Caco-2 (cell line): Measurements from ENCODE around the gene NEDD1. TPM values are rescaled to one million over a fixed set of nuclear protein-coding genes. Genes with fewer than 3 reads are reported as not detected.

ENCODE experiments used
- BruUV-seq: library from RNA; stranded (reverse); fragments of 400-500 nt; replicated peaks from 2 replicates; lab custom pipeline; 2021; lab: Mats Ljungman, UMichigan
- CTCF ChIA-PET: fragments of 300-600 bp; sonication (Branson Sonifier 250); formaldehyde crosslinking; loops from one replicate; lab custom pipeline; 2022; ENCODE audit warnings: antibody characterized with exemption; lab: Charles Lee
- POLR2A ChIA-PET: fragments of 300-600 bp; sonication (Branson Sonifier 250); formaldehyde crosslinking; loops from one replicate; lab custom pipeline; 2022; ENCODE audit warnings: antibody characterized with exemption; lab: Charles Lee
- DNase-seq, 2 experiments: peaks; one replicate each; pipeline versions ENCODE4 v3.0.0 to v3.0.0-alpha.2; 2020 to 2022
- H3K27me3 ChIP-seq: replicated peaks from 2 replicates; pipeline ENCODE4 v1.6.0; 2011; ENCODE audit warnings: low read length; ENCODE audit not compliant: control insufficient read depth, insufficient read depth
- H3K36me3 ChIP-seq: 2 replicates; pipeline ENCODE4 v1.5.1; 2011; ENCODE audit warnings: low read length; ENCODE audit not compliant: control insufficient read depth, insufficient read depth
- H3K4me1 ChIP-seq: fragments of 250-450 bp; sonication (Bioruptor Pico); 2 replicates; pipeline ENCODE4 v1.5.1; 2020; ENCODE audit warnings: mild to moderate bottlenecking
- H3K4me3 ChIP-seq: 2 replicates; pipeline ENCODE4 v1.5.1; 2011; ENCODE audit warnings: low read depth, mild to moderate bottlenecking, control low read depth, low read length
- H3K9me3 ChIP-seq: fragments of 250-450 bp; sonication (Bioruptor Pico); 2 replicates; pipeline ENCODE4 v1.5.1; 2020; ENCODE audit warnings: mild to moderate bottlenecking, moderate library complexity
- H3K27ac Mint-ChIP-seq: one replicate; pipeline ENCODE4 v1.8.0; 2022; ENCODE audit warnings: mixed read lengths; ENCODE audit not compliant: unreplicated experiment
- H3K27me3 Mint-ChIP-seq: one replicate; pipeline ENCODE4 v1.8.0; 2022; ENCODE audit warnings: mixed read lengths; ENCODE audit not compliant: insufficient read depth, unreplicated experiment
- H3K36me3 Mint-ChIP-seq: one replicate; pipeline ENCODE4 v1.8.0; 2022; ENCODE audit warnings: mild to moderate bottlenecking, mixed read lengths; ENCODE audit not compliant: insufficient read depth, unreplicated experiment
- H3K4me1 Mint-ChIP-seq: one replicate; pipeline ENCODE4 v1.8.0; 2022; ENCODE audit warnings: low read depth, mixed read lengths; ENCODE audit not compliant: unreplicated experiment
- H3K4me3 Mint-ChIP-seq: one replicate; pipeline ENCODE4 v1.8.0; 2022; ENCODE audit warnings: mild to moderate bottlenecking, moderate library complexity, mixed read lengths; ENCODE audit not compliant: unreplicated experiment
- H3K9me3 Mint-ChIP-seq: one replicate; pipeline ENCODE4 v1.8.0; 2022; ENCODE audit warnings: mixed read lengths; ENCODE audit not compliant: unreplicated experiment
- CTCF ChIP-seq, 2 experiments: fragments of 200-600 bp in 1 of 2; IDR thresholded peaks; 1 replicate in 1 of 2; 2 replicates in 1 of 2; pipeline versions ENCODE4 v1.5.1 to v1.8.0; 2011 to 2022; ENCODE audit warnings: antibody characterized with exemption in 1 of 2, control low read depth in 1 of 2, inconsistent platforms in 1 of 2, low read depth in 1 of 2, low read length in 1 of 2, mild to moderate bottlenecking in 1 of 2, moderate library complexity in 1 of 2; ENCODE audit not compliant: insufficient read depth in 1 of 2, severe bottlenecking in 1 of 2, unreplicated experiment in 1 of 2
- intact Hi-C: fragments of 100-400 bp; cut with micrococcal nuclease; formaldehyde crosslinking; loops from one replicate; pipeline ENCODE4 v1.10.0; 2022; ENCODE audit not compliant: unreplicated experiment
- total RNA-seq: library from RNA; stranded (reverse); gene quantifications from 2 replicates; pipeline ENCODE4 v1.2.3, GENCODE V29; 2022

NEDD1 gene
- total RNA-seq, 1 experiment from 2014 or later = 21.9 TPM

DNA sequence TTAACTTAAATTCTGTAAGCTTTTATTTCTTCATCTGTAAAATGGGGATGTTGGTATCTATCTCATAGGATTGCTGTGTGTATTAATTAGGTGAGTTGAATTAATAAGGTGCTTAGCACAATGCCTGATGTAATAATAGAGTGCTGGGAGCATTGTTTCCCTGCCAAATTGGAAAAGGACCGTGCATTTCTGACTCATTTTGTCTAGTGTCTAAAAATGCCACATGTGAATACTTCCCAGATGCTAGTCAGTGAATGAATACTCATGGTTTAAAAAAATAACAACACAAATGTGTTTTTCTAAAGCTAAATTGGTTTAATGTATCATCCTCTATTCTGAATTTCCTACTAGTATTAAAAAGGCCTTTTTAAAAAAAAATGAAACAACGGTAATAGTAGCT lies 45.4 kb upstream of the NEDD1 start:
- intact Hi-C loops = loop anchor here (1.0 to 5.0 kb wide), 2 partner anchors 46 to 49 kb away; partner anchors contain the start of gene NEDD1
- Histone ChIP-seq H3K4me3 (no peak overlapping the region), H3K36me3 (no peaks in the 10 kb centered on the region), H3K27me3 (no peaks in the 10 kb centered on the region), H3K4me1 (peaks cover 24% of the 10 kb centered on the region), H3K9me3 (no peaks in the 10 kb centered on the region; the same call in 1 of the 2 replicates)
- H3K4me1 Mint-ChIP-seq = peaks cover 24% of the 10 kb centered on the region
- no peaks in the 10 kb centered on the region for H3K27me3 Mint-ChIP-seq
- H3K36me3 Mint-ChIP-seq = peaks cover 9% of the 10 kb centered on the region
- BruUV-seq = no TSS peak
- ChIA-PET CTCF (no interaction called here), POLR2A (no interaction called here)
- no peak for TF ChIP-seq CTCF (IDR thresholded peaks at IDR 0.05; ENCODE audit: insufficient read depth in 1 of 2, low read depth in 1 of 2, low read length in 1 of 2, severe bottlenecking in 1 of 2, unreplicated experiment in 1 of 2)
- H3K27ac Mint-ChIP-seq = peak overlapping the region; percentile 55
- no peak overlapping the region for H3K4me3 Mint-ChIP-seq
- peaks cover 33% of the 10 kb centered on the region for H3K9me3 Mint-ChIP-seq
- no peak for DNase-seq

GRCh38 chr12:96862326-96862725 lies 44.7 kb upstream of the NEDD1 start:
- Mint-ChIP-seq H3K36me3 (peaks cover 9% of the 10 kb centered on the region), H3K4me3 (peak overlapping the region; percentile 4), H3K9me3 (peaks cover 26% of the 10 kb centered on the region), H3K27ac (peak overlapping the region; percentile 55), H3K4me1 (peaks cover 24% of the 10 kb centered on the region), H3K27me3 (no peaks in the 10 kb centered on the region)
- TF ChIP-seq CTCF (IDR thresholded peaks at IDR 0.05; ENCODE audit: insufficient read depth in 1 of 2, low read depth in 1 of 2, low read length in 1 of 2, severe bottlenecking in 1 of 2, unreplicated experiment in 1 of 2) = no peak
- no TSS peak for BruUV-seq
- Histone ChIP-seq H3K4me3 (no peak overlapping the region), H3K9me3 (no peaks in the 10 kb centered on the region; the same call in 1 of the 2 replicates), H3K27me3 (no peaks in the 10 kb centered on the region), H3K4me1 (peaks cover 24% of the 10 kb centered on the region), H3K36me3 (no peaks in the 10 kb centered on the region)
- DNase-seq = peak; percentile 42 to 48
- CTCF ChIA-PET = no interaction called here
- POLR2A ChIA-PET = no interaction called here
- intact Hi-C loops = loop anchor here (1.0 to 5.0 kb wide), 2 partner anchors 45 to 50 kb away; partner anchors contain the start of gene NEDD1

GRCh38 chr12:96864335-96864734 lies 42.7 kb upstream of the NEDD1 start:
- H3K9me3 Mint-ChIP-seq = peaks cover 19% of the 10 kb centered on the region
- no peak overlapping the region for H3K4me3 Mint-ChIP-seq
- no peak overlapping the region for H3K4me3 ChIP-seq
- no peak for TF ChIP-seq CTCF (IDR thresholded peaks at IDR 0.05; ENCODE audit: insufficient read depth in 1 of 2, low read depth in 1 of 2, low read length in 1 of 2, severe bottlenecking in 1 of 2, unreplicated experiment in 1 of 2)
- ChIA-PET POLR2A (no interaction called here), CTCF (no interaction called here)
- DNase-seq = no peak
- peaks cover 24% of the 10 kb centered on the region for H3K4me1 ChIP-seq
- peaks cover 9% of the 10 kb centered on the region for H3K36me3 Mint-ChIP-seq
- H3K36me3 ChIP-seq = no peaks in the 10 kb centered on the region
- H3K27me3 Mint-ChIP-seq = no peaks in the 10 kb centered on the region
- no peaks in the 10 kb centered on the region; the same call in 1 of the 2 replicates for H3K9me3 ChIP-seq
- BruUV-seq = no TSS peak
- peak overlapping the region; percentile 50 for H3K27ac Mint-ChIP-seq
- intact Hi-C loops = loop anchor here (5.0 kb wide), 1 partner anchor 52 kb away; no protein-coding TSS in a partner anchor
- H3K4me1 Mint-ChIP-seq = peaks cover 24% of the 10 kb centered on the region
- no peaks in the 10 kb centered on the region for H3K27me3 ChIP-seq
